HuH-7 (cell line): ENCODE measurements around the gene PLXND1.
A peak's percentile ranks its signal among the peaks of the same experiment; 100 is the strongest.

ENCODE experiments used
- DNase-seq: peaks from one replicate; pipeline ENCODE4 v3.0.0; 2011; ENCODE audit warnings: low spot score

The PLXND1 gene

DNA sequence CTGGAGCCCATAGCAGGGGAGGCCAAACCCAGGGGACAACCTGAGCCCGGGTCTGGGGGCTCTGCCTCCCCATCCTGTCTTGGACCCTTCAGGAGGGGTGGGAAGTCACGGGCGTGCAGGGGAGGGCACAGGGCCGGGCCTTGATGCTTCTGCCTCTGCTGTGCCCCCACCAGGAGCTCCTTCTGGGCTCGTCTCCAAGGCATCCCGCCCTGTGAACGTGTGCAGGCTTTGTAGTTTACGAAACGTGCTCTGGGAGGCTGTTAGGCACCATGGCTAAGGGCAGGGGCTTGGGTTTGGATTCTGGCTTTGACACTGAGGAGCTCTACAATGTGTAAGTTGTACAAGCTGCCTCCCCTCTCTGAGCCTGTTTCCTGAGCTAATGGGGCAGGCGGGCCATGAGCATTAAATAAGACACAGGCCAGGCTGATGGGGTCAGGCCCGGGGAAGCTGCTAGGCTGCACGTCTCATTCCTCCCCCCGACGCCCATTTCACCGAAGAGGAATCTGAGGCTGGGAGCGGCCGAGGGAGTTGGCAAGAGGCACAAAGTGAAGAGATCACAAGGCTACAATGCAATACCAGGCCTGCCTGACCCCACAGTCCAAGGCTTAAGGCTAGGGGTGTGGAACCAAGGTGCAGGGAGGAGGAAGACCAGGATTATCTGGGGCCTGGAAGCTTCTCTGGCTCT lies 19.6 kb downstream of the PLXND1 start:
- DNase-seq: no peak

GRCh38 chr3:129585949-129586657 lies 20.4 kb downstream of the PLXND1 start:
- no peak for DNase-seq

GRCh38 chr3:129584631-129585030 lies 21.8 kb downstream of the PLXND1 start:
- no peak for DNase-seq

DNA sequence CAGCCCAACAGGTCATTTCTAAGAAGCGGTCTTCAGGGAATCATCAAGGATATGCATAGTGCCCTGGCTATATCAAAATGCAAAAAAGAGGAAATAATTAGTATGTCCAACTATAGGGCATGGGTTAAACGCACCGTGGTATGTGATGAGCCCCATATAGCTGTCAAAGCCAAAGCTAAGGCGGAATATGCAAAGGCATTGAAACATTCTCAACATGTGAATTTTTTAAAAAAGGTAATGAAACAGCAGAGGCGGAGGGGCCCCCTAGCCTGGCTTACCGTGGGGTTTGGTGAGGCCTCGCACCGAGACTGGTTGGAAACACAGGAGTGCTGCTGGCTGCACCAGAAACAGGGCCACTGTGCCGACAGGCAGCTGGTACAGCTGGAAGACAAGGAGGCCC lies 23.2 kb downstream of the PLXND1 start:
- no peak for DNase-seq

- DNase-seq: no peak
Measured at GRCh38 chr3:129582799-129583198, 23.7 kb downstream of the PLXND1 start.

GRCh38 chr3:129581623-129582022 lies 24.9 kb downstream of the PLXND1 start:
- no peak for DNase-seq

- no peak for DNase-seq
Measured at GRCh38 chr3:129579991-129580390, 26.5 kb downstream of the PLXND1 start.

GRCh38 chr3:129577925-129578786 lies 28.3 kb downstream of the PLXND1 start:
- no peak for DNase-seq

- DNase-seq: no peak
Measured at GRCh38 chr3:129577366-129577765, 29.1 kb downstream of the PLXND1 start.

- DNase-seq: peak; percentile 60
Measured at GRCh38 chr3:129576514-129577352, 29.7 kb downstream of the PLXND1 start.

- no peak for DNase-seq
Measured at GRCh38 chr3:129575997-129576384, 30.5 kb downstream of the PLXND1 start.

- DNase-seq: no peak
Measured at GRCh38 chr3:129575233-129575996, 31.1 kb downstream of the PLXND1 start.

GRCh38 chr3:129574206-129574605 lies 32.3 kb downstream of the PLXND1 start:
- no peak for DNase-seq

DNA sequence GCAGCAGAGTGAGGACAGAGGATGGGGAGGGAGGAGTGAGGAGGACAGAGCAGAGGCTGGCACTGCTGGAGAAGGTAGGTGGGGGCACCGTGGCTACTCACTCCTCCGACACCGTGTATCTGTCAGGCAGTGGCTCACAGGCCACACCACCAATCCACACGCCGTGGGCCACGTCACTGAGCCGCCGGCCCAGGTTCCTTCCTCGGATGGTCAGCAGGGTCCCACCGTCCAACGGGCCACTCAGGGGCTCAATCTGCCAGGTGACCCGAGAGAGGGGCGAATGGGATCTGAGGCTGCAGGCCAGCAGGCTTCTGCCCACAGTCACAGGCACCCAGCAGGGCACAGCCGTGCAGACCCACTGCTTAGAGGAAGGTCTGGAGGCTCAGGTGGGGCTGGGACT lies 33.0 kb downstream of the PLXND1 start:
- DNase-seq: no peak

DNA sequence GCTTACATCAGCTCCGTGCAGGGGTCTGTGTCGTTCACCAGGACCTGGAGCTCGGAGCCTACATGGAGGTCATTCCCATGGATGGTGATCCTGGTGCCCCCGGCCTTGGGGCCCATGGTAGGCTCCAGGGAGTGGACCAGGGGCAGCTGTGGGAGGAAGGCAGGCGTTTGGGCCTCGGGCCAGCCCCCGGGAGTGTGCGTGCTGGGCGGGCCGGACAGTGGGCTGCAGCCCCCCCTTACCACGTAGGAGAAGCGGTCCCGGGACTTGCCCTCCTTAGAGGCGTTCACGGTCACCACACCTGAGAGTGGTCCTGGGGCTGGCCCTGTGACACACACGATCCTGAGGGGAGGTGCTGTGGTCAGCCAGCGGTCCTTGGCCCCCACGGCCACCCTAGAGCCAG lies 33.9 kb downstream of the PLXND1 start:
- DNase-seq: no peak

GRCh38 chr3:129571605-129572547 lies 34.6 kb downstream of the PLXND1 start:
- DNase-seq: no peak

- no peak for DNase-seq
Measured at GRCh38 chr3:129569856-129570255, 36.6 kb downstream of the PLXND1 start.

- DNase-seq: no peak
Measured at GRCh38 chr3:129567939-129568338, 38.5 kb downstream of the PLXND1 start.

DNA sequence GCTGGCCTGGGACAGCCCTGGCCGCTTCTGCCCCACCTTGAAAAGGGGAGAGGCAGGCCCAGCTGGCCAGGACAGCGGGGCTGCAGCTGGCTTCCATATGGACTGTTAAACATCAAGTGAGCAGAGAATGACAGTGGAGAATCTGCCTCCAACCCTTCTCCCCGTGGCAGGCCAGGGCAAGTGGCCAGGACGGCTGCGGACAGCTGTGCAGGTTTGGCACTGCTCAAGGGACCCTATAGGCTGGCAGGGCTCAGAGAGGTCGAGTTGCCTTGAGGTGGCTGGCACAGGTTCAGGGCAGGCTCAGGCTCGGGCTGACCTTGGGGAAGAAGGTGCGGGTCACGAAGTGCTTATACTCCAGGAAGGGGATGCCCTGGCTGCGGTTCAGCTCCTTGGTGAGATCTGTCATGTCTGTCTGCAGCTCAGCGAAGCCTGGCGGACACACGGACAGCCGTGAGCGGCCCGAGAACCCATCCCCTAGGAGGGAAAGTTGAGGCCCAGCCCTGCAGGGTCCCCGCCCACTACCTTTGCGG lies 39.2 kb downstream of the PLXND1 start:
- DNase-seq: no peak

DNA sequence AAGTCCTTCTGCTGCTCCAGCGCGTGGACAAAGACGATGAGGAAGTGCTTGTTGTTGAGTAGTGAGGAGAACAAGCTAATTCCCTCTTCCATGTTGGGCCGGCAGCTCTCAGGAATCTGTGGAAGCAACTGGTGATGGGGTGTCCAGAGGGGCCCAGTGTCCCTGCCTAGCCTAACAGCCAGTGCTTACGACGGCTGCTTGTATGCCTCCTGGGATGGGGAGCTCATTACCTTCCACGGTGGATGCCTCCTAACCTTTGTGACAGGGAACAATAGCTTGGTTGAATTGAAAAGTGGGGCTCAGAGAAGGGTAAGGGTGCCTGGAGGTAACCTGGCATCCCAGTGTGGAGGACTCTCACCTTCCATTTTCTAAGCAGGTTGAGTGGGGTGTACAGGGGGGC lies 40.6 kb downstream of the PLXND1 start:
- DNase-seq: no peak
